Measurements from ENCODE around the gene DOCK10.

DOCK10 gene

GRCh38 chr2:224909885-224910573, 132.2 kb downstream of the DOCK10 start:
- DNase-seq, result no peak

GRCh38 chr2:224908818-224909217, 133.4 kb downstream of the DOCK10 start:
- no peak for DNase-seq

GRCh38 chr2:224904381-224904780, 137.9 kb downstream of the DOCK10 start:
- no peak for DNase-seq

GRCh38 chr2:224903621-224904020, 138.6 kb downstream of the DOCK10 start:
- no peak for DNase-seq

GRCh38 chr2:224901121-224901676, 141.1 kb downstream of the DOCK10 start:
- DNase-seq, result no peak

- no peak for DNase-seq
Measured at GRCh38 chr2:224895377-224895776, 146.9 kb downstream of the DOCK10 start.

GRCh38 chr2:224894356-224894755, 147.9 kb downstream of the DOCK10 start:
- DNase-seq, result no peak

GRCh38 chr2:224893848-224894247, 148.4 kb downstream of the DOCK10 start:
- no peak for DNase-seq

GRCh38 chr2:224892574-224893204, 149.6 kb downstream of the DOCK10 start:
- DNase-seq, result no peak

GRCh38 chr2:224890372-224890771, 151.9 kb downstream of the DOCK10 start:
- DNase-seq, result no peak

GRCh38 chr2:224887141-224887540, 155.1 kb downstream of the DOCK10 start:
- DNase-seq, result no peak

- DNase-seq, result no peak
Measured at GRCh38 chr2:224885836-224886547, 156.3 kb downstream of the DOCK10 start.

GRCh38 chr2:224885291-224885690, 157.0 kb downstream of the DOCK10 start:
- no peak for DNase-seq

GRCh38 chr2:224884188-224884587, 158.1 kb downstream of the DOCK10 start:
- DNase-seq, result no peak

GRCh38 chr2:224883700-224884099, 158.6 kb downstream of the DOCK10 start:
- no peak for DNase-seq

- no peak for DNase-seq
Measured at GRCh38 chr2:224883172-224883516, 159.1 kb downstream of the DOCK10 start.

GRCh38 chr2:224882291-224883171, 159.7 kb downstream of the DOCK10 start:
- DNase-seq, result no peak

- DNase-seq, result no peak
Measured at GRCh38 chr2:224881846-224882245, 160.4 kb downstream of the DOCK10 start.

GRCh38 chr2:224876522-224876921, 165.7 kb downstream of the DOCK10 start:
- DNase-seq, result no peak

- DNase-seq, result no peak
Measured at GRCh38 chr2:224875841-224876240, 166.4 kb downstream of the DOCK10 start.

GRCh38 chr2:224875153-224875552, 167.1 kb downstream of the DOCK10 start:
- DNase-seq, result no peak

- no peak for DNase-seq
Measured at GRCh38 chr2:224871813-224872212, 170.5 kb downstream of the DOCK10 start.

- DNase-seq, result no peak
Measured at GRCh38 chr2:224870341-224870740, 171.9 kb downstream of the DOCK10 start.
